Neutrophil (primary cell): ENCODE measurements around the gene FRMD5.

ENCODE experiments used
- H3K27ac ChIP-seq: fragments of 200-600 bp; sonication (generic); 2 replicates; pipeline ENCODE4 v1.5.1; 2016; ENCODE audit warnings: mild to moderate bottlenecking, moderate library complexity
- H3K27me3 ChIP-seq: fragments of 200-600 bp; sonication (generic); 2 replicates; pipeline ENCODE4 v1.6.0; 2016; ENCODE audit warnings: mild to moderate bottlenecking
- H3K36me3 ChIP-seq: fragments of 200-600 bp; sonication (generic); 2 replicates; pipeline ENCODE4 v1.5.1; 2017
- H3K4me1 ChIP-seq, 2 experiments: fragments of 200-600 bp in 1 of 2; sonication (generic) in 1 of 2; 1 replicate in 1 of 2; 2 replicates in 1 of 2; pipeline versions ENCODE4 v1.5.1 to v1.6.1; 2013 to 2016; ENCODE audit warnings: low read depth in 1 of 2, low read length in 1 of 2, mild to moderate bottlenecking in 1 of 2, moderate library complexity in 1 of 2; ENCODE audit not compliant: control insufficient read depth in 1 of 2, insufficient read depth in 1 of 2
- H3K4me3 ChIP-seq, 2 experiments: fragments of 200-600 bp in 1 of 2; sonication (generic) in 1 of 2; 1 replicate in 1 of 2; 2 replicates in 1 of 2; pipeline ENCODE4 v1.5.1; 2013 to 2016; ENCODE audit warnings: low read depth in 1 of 2, low read length in 1 of 2, mild to moderate bottlenecking in 1 of 2, moderate library complexity in 1 of 2
- H3K9me3 ChIP-seq: fragments of 200-600 bp; sonication (generic); 2 replicates; pipeline ENCODE4 v1.5.1; 2016
- TF ChIP-seq, protein P1 (sequence below): fragments of 200-600 bp; sonication (generic); IDR thresholded peaks from 2 replicates; pipeline ENCODE4 v1.5.1; 2016; ENCODE audit warnings: antibody characterized with exemption

The FRMD5 gene

DNA sequence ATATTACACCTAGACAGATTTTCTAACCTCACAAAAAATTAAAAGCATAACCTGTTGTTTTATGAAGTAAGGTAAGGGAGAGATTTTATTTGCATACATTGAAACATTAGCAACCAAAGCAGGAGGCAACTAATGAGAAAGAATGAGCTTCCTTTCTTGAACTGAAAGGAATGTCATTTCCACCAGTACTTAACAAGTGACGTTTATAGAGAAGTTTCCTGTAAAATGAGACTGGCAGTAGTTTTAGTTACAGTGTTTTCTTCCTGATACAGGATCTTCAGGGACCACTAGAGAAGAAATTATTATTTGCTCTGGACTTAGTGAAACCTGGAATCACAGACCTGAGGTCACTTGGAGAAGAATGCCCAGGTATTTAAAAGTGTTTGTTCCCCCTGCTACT lies 27.4 kb upstream of the FRMD5 start:
- H3K27me3 ChIP-seq: peaks cover 36% of the 10 kb centered on the region
- no peaks in the 10 kb centered on the region for H3K36me3 ChIP-seq
- H3K4me1 ChIP-seq: no peaks in the 10 kb centered on the region
- H3K9me3 ChIP-seq: no peaks in the 10 kb centered on the region
- H3K4me3 ChIP-seq: no peak overlapping the region
- TF ChIP-seq, protein P1, sequence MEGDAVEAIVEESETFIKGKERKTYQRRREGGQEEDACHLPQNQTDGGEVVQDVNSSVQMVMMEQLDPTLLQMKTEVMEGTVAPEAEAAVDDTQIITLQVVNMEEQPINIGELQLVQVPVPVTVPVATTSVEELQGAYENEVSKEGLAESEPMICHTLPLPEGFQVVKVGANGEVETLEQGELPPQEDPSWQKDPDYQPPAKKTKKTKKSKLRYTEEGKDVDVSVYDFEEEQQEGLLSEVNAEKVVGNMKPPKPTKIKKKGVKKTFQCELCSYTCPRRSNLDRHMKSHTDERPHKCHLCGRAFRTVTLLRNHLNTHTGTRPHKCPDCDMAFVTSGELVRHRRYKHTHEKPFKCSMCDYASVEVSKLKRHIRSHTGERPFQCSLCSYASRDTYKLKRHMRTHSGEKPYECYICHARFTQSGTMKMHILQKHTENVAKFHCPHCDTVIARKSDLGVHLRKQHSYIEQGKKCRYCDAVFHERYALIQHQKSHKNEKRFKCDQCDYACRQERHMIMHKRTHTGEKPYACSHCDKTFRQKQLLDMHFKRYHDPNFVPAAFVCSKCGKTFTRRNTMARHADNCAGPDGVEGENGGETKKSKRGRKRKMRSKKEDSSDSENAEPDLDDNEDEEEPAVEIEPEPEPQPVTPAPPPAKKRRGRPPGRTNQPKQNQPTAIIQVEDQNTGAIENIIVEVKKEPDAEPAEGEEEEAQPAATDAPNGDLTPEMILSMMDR: no peak
- no peak overlapping the region for H3K27ac ChIP-seq

DNA sequence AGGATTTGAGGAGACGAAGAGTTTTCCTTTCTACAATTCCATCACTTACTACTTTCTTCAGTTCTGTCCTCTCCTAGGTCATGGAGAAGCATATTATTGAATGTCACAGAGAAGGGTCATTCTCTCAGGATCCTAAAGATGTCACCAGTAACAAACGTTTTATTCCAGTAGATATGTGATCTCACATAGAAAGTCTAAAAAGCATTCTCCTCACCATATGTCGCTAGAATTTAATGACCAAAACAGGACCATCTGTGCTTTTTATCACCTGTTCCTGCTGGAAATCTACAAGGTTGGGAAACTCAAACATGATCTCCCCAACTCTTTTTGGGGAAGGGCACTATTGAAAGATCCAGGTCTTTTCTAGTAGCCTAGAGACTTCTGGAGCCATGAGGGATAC lies 24.0 kb upstream of the FRMD5 start:
- no peaks in the 10 kb centered on the region for H3K36me3 ChIP-seq
- H3K27me3 ChIP-seq: peaks cover 26% of the 10 kb centered on the region
- H3K9me3 ChIP-seq: no peaks in the 10 kb centered on the region
- no peak overlapping the region for H3K4me3 ChIP-seq
- TF ChIP-seq, protein P1: no peak
- no peak overlapping the region for H3K27ac ChIP-seq
- H3K4me1 ChIP-seq: no peaks in the 10 kb centered on the region

GRCh38 chr15:44216958-44217357 lies 21.9 kb upstream of the FRMD5 start:
- Histone ChIP-seq H3K27me3 (peaks cover 36% of the 10 kb centered on the region), H3K4me3 (no peak overlapping the region), H3K4me1 (no peaks in the 10 kb centered on the region), H3K27ac (no peak overlapping the region), H3K36me3 (no peaks in the 10 kb centered on the region), H3K9me3 (no peaks in the 10 kb centered on the region)
- TF ChIP-seq, protein P1: no peak

DNA sequence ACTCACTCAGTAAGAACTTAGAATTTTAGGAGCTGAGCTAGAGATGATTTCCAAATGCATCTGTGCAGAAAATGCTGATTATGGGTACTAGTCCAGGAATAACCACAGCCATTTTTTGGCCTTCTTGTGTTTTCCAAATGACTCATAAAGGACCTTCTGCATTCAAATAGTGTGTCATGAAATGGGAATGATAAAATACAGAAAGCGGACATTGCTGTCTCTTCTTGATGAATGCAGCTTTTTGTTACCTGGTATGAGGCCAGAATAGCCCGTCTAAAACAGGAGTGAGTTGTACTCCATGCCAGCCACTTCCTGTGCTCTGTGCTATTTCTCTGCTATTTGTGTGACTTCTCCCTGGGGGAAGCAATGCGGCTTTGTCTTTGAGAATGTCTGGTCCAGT lies 20.5 kb upstream of the FRMD5 start:
- peaks cover 50% of the 10 kb centered on the region for H3K27me3 ChIP-seq
- TF ChIP-seq, protein P1: no peak
- no peak overlapping the region for H3K4me3 ChIP-seq
- H3K36me3 ChIP-seq: no peaks in the 10 kb centered on the region
- H3K4me1 ChIP-seq: no peaks in the 10 kb centered on the region
- H3K27ac ChIP-seq: no peak overlapping the region
- no peaks in the 10 kb centered on the region for H3K9me3 ChIP-seq

- H3K9me3 ChIP-seq: no peaks in the 10 kb centered on the region
- H3K36me3 ChIP-seq: no peaks in the 10 kb centered on the region
- TF ChIP-seq, protein P1: no peak
- no peak overlapping the region for H3K27ac ChIP-seq
- no peak overlapping the region for H3K4me3 ChIP-seq
- H3K4me1 ChIP-seq: no peaks in the 10 kb centered on the region
- peaks cover 57% of the 10 kb centered on the region for H3K27me3 ChIP-seq
Measured at GRCh38 chr15:44208956-44209355, 13.9 kb upstream of the FRMD5 start.

DNA sequence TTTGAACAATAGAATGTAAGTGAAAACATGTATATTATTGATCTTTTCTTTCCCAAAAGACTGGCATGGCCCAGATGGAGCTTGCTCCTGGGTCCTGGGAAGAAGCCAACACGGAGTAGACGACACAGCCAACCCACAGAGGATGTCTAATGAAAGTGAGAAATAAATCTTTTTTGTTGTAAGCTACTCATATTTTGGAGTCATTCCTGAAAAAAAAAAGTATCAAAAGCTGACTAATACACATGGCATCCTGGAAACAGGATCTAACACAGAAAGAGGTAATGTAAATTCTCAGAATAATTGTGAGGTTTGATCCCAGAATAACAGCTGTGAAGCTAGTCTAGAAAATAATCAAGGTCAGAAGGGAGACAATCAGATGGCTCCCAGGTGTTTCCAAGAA lies 12.6 kb upstream of the FRMD5 start:
- Histone ChIP-seq H3K9me3 (no peaks in the 10 kb centered on the region), H3K27ac (no peak overlapping the region), H3K4me1 (no peaks in the 10 kb centered on the region), H3K4me3 (no peak overlapping the region), H3K36me3 (no peaks in the 10 kb centered on the region), H3K27me3 (peaks cover 54% of the 10 kb centered on the region)
- TF ChIP-seq, protein P1: no peak
